HG02798 (cell line): Measurements from ENCODE around the gene SMYD3.
"Not testable (repeated sequence)": the region's sequence is repeated elsewhere in the genome, so short reads cannot be mapped to it uniquely, and the experiment has no call there.

Experiments used
- ATAC-seq: cut with Tn5 transposase; IDR thresholded peaks from one replicate; pipeline ENCODE4 v1.9.1; 2021; ENCODE audit warnings: mild to moderate bottlenecking; ENCODE audit not compliant: unreplicated experiment, poor library complexity

SMYD3 gene

DNA sequence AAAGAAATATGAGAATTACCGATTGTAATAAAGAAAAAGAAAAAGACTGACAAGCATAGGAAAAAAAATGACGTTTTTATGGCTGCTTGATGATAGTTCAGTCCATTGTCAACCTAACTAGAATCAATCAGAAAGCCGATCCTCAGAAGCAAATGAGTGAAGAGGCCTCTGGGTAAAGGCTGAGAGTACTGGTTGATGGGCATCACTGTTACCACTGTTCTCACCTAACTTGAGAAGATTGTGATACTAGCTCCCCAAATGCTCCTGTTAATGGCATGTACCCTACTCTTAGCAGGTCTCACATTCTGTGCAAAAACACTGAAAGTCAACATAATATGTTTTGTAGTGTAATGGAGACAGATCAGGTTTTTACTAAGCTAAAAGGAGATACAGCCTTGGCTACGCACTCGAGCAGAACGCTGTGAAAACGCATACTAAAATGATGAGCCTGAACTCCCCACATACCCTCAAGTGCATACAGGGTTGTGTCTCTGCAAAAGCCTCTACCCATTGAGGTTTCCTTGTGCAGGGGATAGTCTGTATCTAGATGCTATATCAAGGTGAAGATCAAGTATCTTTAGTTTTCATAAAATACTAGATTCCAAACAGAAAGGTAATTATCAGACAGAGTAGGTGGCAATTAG is 554.6 kb downstream of the SMYD3 start:
- no peak for ATAC-seq

DNA sequence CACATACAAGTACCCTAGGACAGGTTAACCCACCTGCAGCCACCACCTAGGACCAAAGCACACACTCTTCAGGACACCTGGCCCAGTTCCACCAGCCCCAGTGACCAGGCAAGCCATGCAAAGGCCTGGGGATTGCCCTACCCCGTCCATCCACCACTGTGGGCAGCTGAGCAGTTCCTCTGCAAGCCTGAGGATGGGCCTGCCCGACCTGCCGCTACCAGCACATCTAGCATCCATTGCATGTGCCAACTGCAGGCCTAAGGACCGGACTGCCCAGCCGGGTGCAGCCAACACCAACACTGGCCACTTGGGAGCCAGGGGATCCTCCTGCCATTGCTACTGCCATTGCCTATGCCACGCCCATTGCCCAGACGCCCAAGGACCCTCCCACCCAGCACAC is 558.3 kb downstream of the SMYD3 start:
- no peak for ATAC-seq

DNA sequence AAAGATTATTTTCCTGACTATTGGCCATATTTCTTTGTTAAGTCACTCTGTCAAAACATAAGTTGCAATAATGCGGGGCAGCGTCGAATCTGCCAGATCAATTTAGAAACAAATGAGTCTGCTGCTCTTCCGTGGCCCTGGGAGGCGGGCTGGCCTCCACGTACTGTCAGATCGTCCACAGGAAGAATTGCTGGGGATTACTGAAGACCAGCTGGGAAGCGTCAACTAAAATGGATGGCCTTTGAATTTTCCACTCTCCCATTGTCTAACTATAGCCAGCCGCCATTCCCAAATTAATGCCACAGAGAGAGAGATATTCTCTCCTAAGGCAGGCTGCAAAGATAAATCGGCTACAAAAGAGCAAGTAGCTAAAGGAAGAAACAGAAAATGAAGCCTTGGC is 560.2 kb downstream of the SMYD3 start:
- ATAC-seq: no peak

DNA sequence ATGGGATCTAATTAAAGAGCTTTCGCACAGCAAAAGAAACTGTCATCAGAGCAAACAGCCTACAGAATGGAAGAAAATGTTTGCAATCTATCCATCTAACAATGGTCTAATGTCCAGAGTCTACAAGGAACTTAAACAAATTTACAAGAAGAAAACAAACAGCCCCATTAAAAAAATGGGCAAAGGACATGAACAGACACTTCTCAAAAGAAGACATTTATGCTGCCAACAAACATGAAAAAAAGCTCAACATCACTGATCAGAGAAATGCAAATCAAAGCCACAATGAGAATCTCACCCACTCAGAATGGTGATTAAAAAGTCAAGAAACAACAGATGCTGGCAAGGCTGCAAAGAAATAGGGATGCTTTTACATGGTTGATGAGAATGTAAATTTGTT is 561.9 kb downstream of the SMYD3 start:
- not testable (repeated sequence) for ATAC-seq

DNA sequence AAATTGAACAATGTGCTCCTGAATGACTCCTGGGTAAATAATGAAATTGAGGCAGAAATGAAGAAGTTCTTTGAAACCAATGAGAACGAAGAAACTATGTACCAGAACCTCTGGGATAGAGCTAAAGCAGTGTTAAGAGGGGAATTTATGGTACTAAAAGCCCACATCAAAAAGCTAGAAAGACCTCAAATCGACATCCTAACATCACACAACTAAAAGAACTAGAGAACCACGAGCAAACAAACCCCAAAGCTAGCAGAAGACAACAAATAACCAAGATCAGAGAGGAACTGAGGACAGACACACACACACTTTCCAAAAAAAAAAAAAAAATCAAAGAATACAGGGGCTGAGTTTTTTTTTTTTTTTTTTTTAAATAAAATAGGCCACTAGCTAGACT is 564.2 kb downstream of the SMYD3 start:
- ATAC-seq: no peak

DNA sequence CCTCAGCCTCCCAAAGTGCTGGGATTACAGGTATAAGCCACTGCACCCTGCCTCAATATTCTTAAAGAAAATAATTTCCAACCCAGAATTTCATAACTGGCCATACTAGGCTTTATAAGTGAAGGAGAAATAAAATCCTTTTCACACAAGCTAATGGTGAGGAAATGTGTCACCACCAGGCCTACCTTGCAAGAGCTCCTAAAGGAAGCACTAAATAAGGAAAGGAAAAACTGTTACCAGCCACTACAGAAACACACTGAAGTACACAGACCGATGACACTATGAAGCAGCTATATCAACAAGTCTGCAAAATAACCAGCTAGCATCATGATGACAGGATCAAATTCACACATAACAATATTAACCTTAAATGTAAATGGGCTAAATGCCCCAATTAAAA is 565.3 kb downstream of the SMYD3 start:
- ATAC-seq: not testable (repeated sequence)

DNA sequence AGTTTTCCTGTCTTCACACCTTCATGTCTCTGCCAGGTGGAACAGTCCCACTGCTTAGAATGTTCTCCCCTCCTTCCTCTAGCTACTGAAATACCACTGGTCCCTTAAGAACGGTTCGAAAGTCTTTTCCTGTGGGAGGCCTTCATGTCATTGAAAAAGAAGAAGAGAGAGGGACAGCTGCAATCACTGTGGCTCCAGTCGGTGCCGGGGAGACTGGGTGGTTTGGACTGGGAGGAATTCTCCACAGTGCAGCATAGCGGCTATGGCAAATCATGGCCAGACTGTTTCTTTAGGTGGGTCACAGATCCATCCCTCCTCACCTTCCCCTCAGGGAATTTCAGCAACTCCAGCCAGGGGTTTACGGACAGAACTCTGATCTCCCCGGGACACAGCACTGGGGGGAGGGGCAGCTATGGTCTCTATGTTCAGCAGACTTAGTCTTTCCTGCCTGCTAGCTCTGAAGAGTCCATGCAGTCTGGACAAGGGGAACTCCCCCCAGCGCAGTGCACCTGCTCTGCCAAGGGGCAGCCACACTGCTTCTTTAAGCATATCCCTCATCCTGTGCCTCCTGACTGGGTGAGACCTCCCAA is 567.2 kb downstream of the SMYD3 start:
- ATAC-seq: no peak

DNA sequence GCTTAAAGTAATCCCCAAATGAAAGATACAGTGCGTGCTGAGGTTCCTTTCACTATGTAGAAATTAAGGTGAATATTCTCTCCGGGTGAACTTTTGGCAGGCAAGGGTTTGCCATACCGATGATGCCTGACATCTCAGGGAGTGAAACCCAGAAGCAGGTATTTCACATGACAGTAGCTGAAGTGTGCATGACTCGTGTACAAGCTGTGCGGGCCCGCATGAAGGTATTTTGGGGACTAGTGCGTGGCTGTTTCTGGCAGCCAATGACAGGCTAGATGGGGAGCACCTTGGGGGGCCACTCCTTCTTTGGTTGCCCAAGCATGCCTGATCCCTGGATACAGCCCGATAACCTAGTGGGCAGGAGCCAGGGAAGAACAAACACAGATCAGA is 569.0 kb downstream of the SMYD3 start:
- ATAC-seq: no peak

DNA sequence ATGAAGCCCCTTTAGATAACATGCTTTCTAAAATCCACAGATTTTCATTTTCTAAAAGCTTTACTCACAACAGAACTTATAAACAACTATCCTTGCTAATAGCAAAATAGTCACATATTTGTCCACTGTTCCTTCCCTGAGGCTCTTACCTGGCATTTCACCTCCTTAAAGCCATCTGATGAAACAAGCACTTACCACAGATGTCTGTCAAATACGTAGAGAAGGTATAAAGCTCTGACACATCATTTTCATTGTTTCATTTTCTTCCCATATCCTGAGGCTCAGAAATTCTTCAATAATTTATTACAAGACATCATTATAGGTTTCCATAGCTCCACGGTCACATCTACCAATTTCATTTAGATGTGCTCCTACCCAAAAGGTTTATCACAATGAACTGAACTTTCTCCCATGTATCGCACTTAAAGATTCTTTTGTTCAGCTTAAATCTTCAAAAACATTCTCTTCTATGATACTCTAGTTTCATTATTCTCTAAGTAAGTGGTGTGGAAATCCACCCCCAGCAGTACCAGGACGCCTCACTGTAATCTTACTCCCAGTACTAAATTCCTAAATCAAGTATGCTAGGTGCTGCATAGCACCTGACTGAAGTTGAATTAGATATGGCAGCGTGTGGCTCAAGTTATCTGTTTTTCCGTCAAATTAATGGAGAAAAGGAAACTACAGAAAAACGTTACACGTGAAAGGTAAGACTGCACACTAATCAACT is 569.6 kb downstream of the SMYD3 start:
- no peak for ATAC-seq

DNA sequence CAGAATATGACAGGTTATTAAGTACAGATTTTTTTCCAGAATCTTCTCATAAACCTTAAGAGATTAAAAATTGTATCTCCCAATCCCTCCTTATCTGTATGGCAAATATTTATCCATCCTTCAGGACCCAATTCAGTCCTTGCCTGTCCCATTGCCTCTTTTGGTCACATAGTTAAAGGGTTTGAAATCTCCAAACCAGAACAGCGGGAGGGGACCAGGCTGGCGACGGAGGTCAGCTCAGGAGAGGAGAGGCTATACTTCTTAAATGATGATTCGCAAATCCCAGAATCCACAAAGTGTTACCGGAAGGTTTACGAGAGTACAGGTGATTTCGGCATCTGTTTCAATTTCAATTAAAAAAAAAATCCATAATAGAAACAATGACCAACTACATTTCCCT is 572.7 kb downstream of the SMYD3 start:
- ATAC-seq: no peak

DNA sequence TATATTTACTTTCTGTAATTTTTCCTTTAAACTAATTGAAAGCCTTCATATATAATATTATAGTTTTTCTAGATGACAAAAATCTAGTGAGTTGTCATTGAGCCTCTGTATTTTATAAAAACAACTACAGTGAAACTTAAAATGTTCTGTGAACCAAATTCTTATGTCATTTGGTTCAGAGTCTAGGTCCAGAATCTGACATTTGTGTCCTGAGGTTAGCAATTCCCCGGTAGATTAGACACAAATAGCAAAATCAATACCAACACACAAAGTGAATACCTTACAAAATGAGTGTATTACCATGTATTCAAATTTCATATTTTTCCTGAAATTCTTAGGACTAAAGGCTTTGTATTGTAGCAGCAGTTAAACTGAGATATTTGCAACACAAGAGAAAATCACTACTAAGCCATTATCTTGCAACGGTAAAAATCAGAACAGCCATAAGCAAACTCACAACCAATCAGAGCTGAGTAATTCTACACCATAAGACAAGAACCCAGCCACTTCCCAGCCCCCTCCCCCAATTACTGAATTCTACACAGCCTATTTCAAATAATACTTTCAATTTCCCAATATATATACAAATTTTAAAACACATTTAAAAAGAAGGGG is 573.5 kb downstream of the SMYD3 start:
- ATAC-seq: no peak

DNA sequence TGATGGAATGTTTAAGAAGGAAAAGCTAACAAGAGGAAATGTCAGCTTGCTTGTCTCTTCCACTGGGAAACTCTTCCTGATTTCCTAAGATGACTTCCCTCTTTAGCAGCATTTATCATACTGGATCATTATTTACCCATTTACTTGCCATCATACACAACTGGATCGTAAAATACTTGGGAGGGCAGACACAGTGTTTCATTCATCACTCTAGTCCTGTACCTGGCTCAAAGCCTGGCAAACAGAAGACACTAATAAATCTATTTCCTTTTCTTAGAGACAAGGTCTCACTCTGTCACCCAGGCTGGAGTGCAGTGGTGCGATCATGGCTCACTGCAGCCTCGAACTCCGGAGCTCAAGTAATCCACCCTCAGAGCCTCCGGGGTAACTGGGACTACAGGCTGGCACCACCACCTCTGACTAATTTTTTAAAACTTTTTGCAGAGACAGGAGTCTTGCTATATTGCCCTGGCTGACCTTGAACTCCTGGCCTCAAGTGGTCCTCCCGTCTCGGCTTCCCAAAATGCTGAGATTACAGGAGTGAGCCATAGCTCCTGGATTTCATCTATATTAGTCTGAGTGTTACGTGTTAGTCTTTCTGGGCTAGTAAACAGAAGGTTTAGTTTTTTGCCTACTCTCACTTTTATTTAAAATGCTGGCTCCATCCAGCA is 574.6 kb downstream of the SMYD3 start:
- ATAC-seq: no peak

DNA sequence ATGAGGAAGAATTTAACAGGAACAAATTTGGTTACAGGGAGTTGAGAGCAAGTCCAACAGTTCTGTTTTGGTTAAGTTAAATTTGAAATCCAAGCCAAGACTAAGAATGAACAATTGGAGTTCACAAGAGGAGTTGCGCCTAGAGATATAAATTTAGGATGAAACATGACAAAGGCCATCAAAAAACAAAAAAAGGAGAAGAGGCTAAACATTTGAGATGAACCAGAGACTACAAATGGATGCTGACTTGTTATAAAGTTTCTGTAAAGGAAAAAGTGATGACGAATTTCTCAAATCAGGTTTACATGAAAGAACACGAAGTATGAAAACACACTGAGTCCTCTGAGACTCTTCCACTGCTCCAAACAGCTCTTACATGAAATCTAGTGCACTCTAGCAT is 575.6 kb downstream of the SMYD3 start:
- ATAC-seq: no peak

DNA sequence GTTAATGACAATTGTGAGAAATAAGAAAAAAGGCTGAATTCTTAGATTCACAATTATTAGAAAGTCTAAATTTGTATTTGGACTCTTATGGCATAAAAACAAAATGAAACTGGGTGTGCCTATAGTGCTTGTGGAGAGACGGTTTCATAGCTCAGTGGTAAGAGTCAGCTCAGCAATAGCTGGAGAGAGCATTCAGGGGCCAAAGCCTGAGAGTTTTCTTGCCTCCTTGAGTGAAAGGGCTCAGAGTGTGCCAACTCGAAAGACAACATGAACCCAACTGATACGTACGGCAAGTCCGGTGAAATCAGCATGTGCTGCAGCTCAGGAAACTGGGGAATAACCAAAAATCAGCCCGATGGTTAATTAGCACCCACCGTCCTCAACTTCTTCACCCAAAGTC is 577.9 kb downstream of the SMYD3 start:
- ATAC-seq: no peak

DNA sequence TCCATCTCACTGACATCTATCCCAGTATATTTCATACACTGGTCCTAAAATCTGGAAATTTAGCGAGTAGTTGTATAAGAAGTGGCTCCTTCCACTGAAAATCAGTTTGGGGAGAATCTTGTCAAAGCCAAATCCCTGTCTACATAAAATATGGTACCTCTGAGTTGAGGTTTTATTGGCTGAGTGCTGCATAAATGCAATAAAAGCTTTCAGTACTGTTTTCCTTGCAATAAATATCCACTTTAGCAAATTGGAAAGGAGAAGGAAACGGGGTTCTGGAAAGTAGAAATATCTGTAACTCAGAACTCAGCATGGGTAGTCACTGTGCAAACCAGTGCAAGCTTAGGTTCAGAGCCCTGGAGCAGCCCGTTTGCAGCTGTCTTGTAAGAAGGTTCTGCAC is 580.2 kb downstream of the SMYD3 start:
- ATAC-seq: no peak

DNA sequence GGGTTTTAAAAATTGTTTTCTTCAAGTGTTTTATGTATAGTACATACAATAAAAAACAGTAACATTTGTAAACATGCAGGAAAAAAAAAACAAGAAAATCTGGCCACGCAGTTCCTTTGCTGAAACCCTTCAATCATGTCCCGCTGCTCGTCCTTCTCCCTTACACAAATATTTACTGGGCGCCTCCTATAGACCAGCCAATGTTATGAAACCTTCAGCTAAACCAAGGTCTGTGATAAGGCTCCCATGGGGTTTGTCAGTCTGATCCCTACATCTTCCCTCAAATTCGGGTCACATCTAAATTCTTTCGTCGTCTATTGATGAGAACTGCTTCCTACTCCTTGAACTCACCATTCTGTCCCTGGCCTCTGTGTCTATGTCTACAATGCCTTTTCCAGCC is 583.9 kb downstream of the SMYD3 start:
- ATAC-seq: no peak

DNA sequence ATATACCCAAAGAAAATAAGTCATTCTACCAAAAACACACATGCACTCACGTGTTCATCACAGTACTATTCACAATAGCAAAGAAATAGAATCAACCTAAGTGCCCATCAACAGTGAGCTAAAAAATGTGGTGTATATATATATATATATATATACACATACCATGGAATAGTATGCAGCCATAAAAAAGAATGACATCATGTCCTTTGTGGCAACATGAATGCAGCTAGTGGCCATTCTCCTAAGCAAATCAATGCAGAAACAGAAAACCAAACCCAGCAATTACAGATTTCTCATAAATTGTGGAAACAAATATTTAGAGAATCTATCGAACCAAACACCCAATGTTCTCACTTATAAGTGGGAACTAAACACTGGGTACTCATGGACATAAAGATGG is 585.7 kb downstream of the SMYD3 start:
- no peak for ATAC-seq

DNA sequence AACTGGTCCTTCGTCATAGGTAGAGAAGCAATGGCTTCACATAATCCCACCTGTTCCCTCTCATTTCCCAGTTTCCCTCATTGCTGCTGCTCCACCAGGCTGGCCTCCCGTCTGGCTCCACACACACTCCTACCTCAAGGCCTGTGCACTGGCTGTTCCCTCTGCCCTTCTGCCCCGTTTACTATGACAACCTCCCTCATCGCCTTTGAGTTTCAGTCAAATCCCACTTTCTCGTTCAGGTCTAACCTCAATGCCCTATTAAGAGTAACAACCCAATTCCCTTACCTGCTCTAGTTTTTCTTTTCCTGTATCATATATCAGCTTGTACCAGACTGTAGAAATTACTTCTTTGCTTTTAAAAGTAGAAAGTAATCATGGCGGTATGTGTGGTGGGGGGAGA is 589.7 kb downstream of the SMYD3 start:
- no peak for ATAC-seq

DNA sequence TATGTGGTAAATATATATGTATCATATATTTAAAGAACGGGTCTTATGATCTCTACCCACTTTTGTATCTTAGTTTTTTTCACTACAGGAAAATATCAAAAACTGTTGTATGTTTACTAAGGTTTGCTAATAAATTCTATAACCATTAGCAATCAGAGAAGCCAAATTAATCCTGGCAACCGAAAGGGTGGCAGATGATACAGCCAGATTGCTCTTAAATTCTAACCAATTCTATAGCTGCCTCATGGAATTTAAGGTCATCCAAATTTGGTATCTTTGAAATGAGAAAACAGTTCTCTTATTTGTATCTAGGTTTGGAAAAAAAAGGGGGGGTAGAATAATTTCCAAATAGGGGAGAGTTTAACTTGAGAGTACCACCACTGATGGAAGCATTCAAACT is 591.2 kb downstream of the SMYD3 start:
- no peak for ATAC-seq

DNA sequence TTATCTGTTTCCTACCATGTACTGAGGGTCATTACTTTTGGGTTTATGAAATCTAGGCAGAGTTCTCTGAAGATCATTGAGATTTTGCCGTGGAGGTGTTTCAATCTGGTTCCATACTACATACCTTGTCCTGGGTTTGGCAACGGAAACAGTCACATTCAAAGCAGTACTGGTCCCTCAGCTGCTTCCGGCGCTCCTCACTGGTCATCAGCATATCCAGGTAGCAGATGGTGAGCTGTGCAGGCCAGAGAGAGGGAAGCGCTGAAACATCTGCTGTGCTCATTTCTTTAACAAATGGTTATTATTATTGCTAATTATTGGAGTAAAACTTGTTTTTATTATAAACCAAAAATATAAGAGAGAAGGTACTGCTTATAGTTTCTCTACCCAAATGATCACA is 591.7 kb downstream of the SMYD3 start:
- ATAC-seq: no peak

DNA sequence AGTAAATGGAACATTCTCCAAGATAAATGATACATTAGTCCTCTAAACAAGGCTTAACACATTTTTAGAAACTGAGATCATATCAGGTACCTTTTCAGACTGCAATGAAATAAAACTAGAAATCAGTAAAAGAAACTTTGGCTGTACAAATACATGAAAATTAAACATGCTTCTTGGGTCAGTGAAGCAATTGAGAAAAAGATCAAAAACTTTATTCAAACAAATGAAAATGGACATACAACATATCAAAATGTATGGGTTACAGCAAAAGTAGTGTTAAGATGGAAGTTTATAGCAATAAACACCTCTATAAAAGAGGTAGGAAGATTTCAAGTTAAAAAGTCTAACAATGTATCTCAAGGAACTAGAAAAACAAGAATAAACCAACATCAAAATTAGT is 598.5 kb downstream of the SMYD3 start:
- no peak for ATAC-seq
